ES-I3 (cell line): ENCODE results near the gene WDR38.
A peak's percentile ranks its signal among the peaks of the same experiment; 100 is the strongest.

Experiments
- H3K36me3 ChIP-seq: 2 replicates; pipeline ENCODE4 v1.6.1; 2013; ENCODE audit warnings: mild to moderate bottlenecking, low read length, control low read depth, moderate library complexity; ENCODE audit not compliant: insufficient read depth
- H3K4me1 ChIP-seq: 2 replicates; pipeline ENCODE4 v1.6.1; 2013; ENCODE audit warnings: mild to moderate bottlenecking, control low read depth, low read length; ENCODE audit not compliant: insufficient read depth
- H3K9ac ChIP-seq: 2 replicates; pipeline ENCODE4 v1.6.1; 2013; ENCODE audit warnings: low read depth, mild to moderate bottlenecking, low read length, moderate library complexity
- H3K9me3 ChIP-seq: 2 replicates; pipeline ENCODE4 v1.6.1; 2013; ENCODE audit warnings: mild to moderate bottlenecking, low read length, moderate library complexity; ENCODE audit not compliant: control insufficient read depth, insufficient read depth

WDR38 gene

DNA sequence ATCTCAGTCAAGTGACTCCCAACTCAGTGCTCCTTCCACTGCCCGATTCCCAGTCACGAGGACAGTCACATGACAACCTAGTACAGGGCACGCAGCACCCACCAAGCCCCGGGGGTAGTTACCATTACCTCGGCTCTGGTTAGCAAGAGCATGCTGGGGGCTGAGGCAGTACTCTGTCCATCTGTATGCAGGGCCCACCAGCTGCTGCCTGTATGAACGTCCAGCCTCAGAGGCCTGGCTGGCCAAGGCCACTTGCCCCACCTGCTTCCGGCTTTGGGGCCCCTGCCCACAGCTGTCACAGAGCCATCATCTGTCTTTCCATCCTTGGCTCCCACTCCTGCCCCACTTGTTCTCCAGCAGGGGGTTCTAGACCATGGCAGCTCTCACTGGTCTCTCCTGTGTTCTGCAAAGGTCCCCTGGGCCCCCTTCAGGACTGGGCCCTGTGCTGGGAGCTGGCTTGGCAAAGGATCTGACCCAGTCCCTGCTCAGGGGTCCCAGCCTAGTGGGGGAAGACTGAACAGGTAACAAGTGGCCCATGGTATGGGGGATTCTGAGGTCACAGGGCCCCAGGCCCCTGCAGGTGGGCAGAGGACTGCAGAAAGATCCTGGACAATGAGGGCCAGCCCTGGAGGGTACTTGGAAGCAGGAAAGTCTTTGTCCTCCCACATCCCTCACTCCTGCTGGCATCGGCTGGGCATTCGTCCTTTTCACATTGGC is 5.2 kb downstream of the WDR38 start:
- H3K9ac ChIP-seq = no peak overlapping the region
- peaks cover 32% of the 10 kb centered on the region for H3K36me3 ChIP-seq
- H3K4me1 ChIP-seq = peaks cover 5% of the 10 kb centered on the region
- no peaks in the 10 kb centered on the region for H3K9me3 ChIP-seq

- Histone ChIP-seq H3K36me3 (peaks cover 32% of the 10 kb centered on the region), H3K9me3 (no peaks in the 10 kb centered on the region), H3K9ac (peak overlapping the region; percentile 85; the same call in 1 of the 2 replicates), H3K4me1 (peaks cover 5% of the 10 kb centered on the region)
These were observed 6.7 kb downstream of the WDR38 start for GRCh38 chr9:124859803-124860581.

- Histone ChIP-seq H3K4me1 (peaks cover 5% of the 10 kb centered on the region), H3K9ac (peak overlapping the region; percentile 85), H3K9me3 (no peaks in the 10 kb centered on the region), H3K36me3 (peaks cover 32% of the 10 kb centered on the region)
These were observed 7.5 kb downstream of the WDR38 start for GRCh38 chr9:124860582-124861341.

DNA sequence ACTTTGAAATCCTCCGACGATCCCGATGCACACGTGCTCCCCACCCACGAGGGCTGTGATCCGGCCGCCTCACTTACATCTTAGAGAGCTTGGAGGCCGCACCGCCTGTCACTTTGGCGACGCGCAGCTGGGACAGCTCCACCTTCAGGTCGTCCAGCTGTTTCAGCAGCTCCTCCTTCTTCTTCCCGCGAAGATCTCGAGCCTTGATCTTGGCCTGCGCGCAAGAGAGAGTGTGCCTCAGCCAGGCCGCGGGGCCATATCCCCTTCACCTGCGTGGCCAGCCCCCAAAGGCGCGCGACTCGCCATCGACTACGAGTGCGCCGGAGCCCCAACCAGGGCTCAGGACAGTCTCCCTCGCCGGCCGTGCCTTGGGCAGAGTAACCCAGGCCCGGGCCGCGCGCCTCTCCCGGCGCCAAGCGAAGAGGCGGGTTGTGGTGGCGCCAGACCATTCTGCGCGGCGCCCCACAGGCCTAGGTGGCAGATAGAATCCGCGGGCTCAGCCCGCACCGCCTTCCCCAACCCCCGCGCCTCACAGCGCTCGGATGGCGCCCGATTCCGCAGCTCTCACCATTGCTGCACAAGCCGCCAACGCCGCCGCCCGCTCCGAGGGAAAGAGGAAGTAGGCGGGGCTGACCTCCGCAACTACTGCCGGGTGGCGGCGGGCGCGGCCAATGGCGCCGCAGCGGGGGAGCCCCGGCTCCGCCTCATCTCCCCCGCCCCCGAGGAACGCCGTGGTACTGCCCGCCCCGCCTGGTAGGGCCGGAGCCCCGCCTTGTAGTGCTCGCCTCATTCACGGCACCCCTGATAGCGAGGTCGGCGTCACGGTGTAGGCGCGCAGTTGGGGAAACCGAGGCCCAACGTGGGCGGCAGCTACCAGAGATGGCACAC is 8.3 kb downstream of the WDR38 start, which contains the start of the genes ARPC5L and RPL35:
Gene ARPC5L, plus strand, starts transcription at position 789 of the 888 bp plus-strand sequence. CDS start 7,161 bp downstream, outside the sequence.
Gene RPL35, minus strand, starts transcription at position 616 of the 888 bp plus-strand sequence. Its CDS starts 45 bp downstream, at position 571.
- peaks cover 32% of the 10 kb centered on the region for H3K36me3 ChIP-seq

DNA sequence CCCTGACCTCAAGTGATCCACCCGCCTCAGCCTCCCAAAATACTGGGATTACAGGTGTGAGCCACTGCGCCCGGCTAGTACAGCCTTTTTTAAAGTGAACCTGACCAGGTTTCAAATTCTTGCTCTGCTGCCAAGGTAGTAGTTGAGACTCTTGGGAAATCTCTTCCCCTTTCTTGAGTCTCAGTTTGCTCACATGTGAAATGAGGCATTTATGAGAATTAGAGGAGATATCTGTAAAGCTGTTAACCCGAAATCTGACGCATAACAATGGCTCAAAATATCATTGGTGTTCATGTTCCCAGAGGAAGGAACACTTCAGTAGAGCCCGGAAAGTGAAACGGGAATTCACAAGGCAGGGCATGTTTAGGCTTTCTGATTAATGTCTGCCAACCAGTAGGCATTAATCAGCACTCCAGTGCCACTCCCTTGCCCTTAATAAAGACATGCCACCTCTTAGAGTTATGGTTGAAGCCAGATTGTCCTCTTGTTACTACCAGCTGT is 10.2 kb downstream of the WDR38 start:
- Histone ChIP-seq H3K4me1 (peaks cover 10% of the 10 kb centered on the region), H3K9ac (no peak overlapping the region), H3K9me3 (no peaks in the 10 kb centered on the region), H3K36me3 (peaks cover 27% of the 10 kb centered on the region)

More for the DNA sequence above, 8.3 kb downstream of the WDR38 start, which contains the start of the genes ARPC5L and RPL35:
- Histone ChIP-seq H3K9ac (peak within 1 kb of the TSS; percentile 85), H3K4me1 (peaks cover 5% of the 10 kb centered on the region), H3K9me3 (no peaks in the 10 kb centered on the region)

DNA sequence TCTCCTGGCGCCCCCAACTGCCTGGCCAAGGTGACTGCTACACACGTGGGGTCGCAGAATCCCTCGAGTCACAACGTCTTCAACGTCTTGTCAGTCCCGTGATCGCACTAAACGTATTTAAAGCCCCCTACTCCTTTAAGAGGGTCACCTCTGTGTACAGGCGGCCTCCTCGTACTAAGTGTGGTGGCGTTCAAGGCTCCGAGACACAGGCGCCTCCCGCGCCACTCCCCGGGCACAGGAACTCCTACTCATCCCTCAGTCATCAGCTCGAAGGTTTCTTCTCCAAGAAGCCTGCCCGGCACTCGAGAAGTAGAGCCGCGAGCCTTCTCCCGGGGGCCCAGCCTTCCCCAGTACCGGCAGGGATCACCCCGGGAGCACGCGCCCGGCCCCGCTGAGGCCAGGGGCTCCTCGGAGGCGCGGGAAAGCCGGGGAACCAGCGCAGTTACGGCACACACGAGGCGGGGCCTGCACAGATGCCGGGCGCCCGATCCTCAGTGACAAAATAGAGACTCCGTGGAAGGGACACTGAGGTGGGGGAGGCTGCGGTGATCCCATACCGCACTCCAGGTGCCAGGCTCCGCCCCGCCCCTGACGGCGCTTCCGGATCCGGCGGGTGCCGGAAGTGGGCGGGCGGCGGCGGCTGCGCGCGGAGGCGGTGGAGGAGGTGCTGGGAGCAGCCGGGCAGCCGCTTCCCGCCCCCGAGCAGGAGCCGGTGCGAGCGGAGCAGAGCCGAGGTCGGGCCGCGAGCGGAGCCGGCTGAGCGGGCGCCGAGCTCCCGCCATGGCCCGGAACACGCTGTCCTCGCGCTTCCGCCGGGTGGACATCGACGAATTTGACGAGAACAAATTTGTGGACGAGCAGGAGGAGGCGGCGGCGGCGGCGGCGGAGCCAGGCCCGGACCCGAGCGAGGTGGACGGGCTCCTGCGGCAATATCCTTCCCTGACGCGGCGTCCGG is 15.5 kb downstream of the WDR38 start:
- H3K9ac ChIP-seq = peak overlapping the region; percentile 96
- no peaks in the 10 kb centered on the region for H3K9me3 ChIP-seq
- H3K4me1 ChIP-seq = peaks cover 12% of the 10 kb centered on the region
- no peaks in the 10 kb centered on the region for H3K36me3 ChIP-seq

DNA sequence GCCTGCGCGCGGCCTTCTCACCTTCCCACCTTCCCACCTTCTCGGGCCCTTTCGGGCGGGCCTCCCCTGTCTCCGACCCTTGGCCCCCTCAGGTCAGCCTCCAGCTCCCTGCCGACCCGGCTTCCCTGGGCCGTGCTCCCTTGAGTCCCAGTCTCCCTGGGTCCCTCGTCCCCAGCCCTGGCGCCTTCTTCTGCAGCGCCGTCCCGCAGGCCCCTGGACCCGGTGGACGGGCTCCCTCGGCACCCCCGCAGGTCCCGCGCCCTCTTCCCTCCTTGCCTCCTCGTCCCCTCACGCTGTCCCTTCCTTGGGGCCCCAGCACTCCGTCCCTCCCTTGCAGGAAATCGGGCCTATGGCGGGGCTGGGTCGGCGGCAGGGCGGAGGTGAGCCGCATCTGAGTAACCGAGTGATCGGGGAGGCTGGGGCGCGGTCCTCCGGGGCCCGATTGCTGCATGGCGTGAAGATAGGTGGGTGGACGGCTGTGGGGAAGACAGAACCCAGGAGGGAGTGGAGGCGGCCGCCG is 16.3 kb downstream of the WDR38 start:
- no peaks in the 10 kb centered on the region for H3K9me3 ChIP-seq
- H3K9ac ChIP-seq = peak overlapping the region; percentile 96
- H3K36me3 ChIP-seq = no peaks in the 10 kb centered on the region; the same call in 1 of the 2 replicates
- peaks cover 12% of the 10 kb centered on the region for H3K4me1 ChIP-seq

- H3K36me3 ChIP-seq = peaks cover 5% of the 10 kb centered on the region
- peak overlapping the region; percentile 96 for H3K9ac ChIP-seq
- H3K4me1 ChIP-seq = peaks cover 12% of the 10 kb centered on the region
- H3K9me3 ChIP-seq = no peaks in the 10 kb centered on the region
These were observed 16.8 kb downstream of the WDR38 start for GRCh38 chr9:124869986-124870560.

DNA sequence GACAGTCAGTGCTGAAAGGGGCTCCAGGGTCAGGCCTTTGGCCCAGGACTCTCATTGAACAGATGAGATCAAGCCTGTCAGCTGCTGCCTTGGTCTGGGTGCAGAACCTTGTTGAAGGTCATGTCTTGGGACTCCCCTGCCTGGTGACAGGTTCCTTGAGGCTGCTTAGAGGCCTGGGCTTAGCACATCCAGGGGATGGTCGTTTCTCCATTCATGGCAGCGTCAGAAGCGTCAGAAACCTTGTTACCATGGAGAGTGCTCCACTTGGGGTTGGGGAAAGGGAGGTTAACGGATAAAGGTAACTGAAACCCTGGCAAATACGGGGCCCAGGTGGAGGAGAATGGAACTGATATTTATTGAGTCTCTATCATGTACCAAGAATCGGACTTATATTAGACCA is 17.5 kb downstream of the WDR38 start:
- Histone ChIP-seq H3K36me3 (peaks cover 11% of the 10 kb centered on the region), H3K9ac (peak overlapping the region; percentile 96), H3K4me1 (peaks cover 12% of the 10 kb centered on the region)

GRCh38 chr9:124871156-124871561 is 17.9 kb downstream of the WDR38 start:
- Histone ChIP-seq H3K36me3 (peaks cover 13% of the 10 kb centered on the region), H3K9me3 (no peaks in the 10 kb centered on the region), H3K9ac (no peak overlapping the region), H3K4me1 (peaks cover 12% of the 10 kb centered on the region)

More for the DNA sequence above, 17.5 kb downstream of the WDR38 start:
- H3K9me3 ChIP-seq = no peaks in the 10 kb centered on the region

DNA sequence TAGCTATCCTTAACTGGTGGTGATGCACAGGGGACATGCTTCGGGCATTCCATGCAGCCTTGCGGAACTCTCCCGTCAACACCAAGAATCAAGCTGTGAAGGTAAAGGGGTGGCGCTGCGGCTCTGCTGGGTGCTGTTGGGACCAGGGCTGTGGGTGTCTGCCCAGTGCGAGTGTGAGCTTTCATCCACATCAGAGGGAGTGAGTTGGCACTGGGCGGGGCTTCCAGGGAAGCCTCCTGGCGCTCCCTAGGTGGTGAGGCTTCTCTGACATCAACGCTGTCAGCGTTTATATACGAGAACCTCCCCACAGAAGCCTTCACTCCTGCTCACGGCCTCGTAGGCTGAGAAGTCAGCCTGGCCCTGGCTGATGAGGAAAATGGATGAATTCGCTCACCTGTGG is 20.4 kb downstream of the WDR38 start:
- H3K9ac ChIP-seq = no peak overlapping the region
- peaks cover 15% of the 10 kb centered on the region for H3K36me3 ChIP-seq
- H3K4me1 ChIP-seq = peaks cover 9% of the 10 kb centered on the region
- no peaks in the 10 kb centered on the region for H3K9me3 ChIP-seq

- peaks cover 26% of the 10 kb centered on the region for H3K4me1 ChIP-seq
- H3K9ac ChIP-seq = no peak overlapping the region
- H3K36me3 ChIP-seq = peaks cover 17% of the 10 kb centered on the region
- H3K9me3 ChIP-seq = no peaks in the 10 kb centered on the region
These were observed 22.2 kb downstream of the WDR38 start for GRCh38 chr9:124875501-124875900.
